Left forelimb (tissue), 1 donor: Measurements from ENCODE around the gene TXNDC17.
"Not testable (repeated sequence)": the region's sequence is repeated elsewhere in the genome, so short reads cannot be mapped to it uniquely, and the experiment has no call there.

Experiments
- DNase-seq: peaks from one replicate; pipeline ENCODE4 v3.0.0-alpha.2; 2018; ENCODE audit warnings: low spot score

Gene TXNDC17

DNA sequence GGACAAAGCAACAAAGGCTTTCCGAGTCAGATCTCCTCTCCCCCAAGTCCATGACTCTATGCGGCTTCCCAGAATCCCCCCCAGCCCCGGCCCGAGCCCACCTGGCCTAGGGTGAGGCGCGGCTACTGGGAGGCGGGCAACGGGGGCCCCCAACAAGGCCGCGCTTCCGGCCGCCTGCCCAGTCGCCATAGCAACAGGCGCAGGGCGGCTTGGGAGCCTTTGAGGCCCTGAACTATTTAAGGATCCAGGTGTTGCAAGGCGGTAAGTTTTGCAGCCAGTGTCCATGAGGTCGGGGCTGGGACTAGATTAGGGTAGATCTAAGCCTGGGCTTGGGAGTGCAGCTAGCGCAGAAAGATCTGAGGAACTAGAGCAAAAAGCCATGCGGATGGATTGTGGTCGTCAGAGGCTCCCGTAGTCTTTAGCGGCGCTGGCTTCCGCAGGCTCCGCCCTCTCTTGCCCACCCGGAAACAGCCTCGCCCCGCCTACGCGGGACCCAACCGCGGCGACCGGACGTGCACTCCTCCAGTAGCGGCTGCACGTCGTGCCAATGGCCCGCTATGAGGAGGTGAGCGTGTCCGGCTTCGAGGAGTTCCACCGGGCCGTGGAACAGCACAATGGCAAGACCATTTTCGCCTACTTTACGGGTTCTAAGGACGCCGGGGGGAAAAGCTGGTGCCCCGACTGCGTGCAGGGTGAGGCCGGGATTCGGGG lies at the start of gene TXNDC17, which contains the start of gene KIAA0753:
TXNDC17 (plus strand) TSS at position 525 of the 711 bp plus-strand sequence; CDS start at position 548, 23 bp downstream.
KIAA0753 (minus strand) TSS at position 176 of the 711 bp plus-strand sequence. CDS start 5,608 bp downstream, outside the sequence.
- DNase-seq, result peak; percentile 93

DNA sequence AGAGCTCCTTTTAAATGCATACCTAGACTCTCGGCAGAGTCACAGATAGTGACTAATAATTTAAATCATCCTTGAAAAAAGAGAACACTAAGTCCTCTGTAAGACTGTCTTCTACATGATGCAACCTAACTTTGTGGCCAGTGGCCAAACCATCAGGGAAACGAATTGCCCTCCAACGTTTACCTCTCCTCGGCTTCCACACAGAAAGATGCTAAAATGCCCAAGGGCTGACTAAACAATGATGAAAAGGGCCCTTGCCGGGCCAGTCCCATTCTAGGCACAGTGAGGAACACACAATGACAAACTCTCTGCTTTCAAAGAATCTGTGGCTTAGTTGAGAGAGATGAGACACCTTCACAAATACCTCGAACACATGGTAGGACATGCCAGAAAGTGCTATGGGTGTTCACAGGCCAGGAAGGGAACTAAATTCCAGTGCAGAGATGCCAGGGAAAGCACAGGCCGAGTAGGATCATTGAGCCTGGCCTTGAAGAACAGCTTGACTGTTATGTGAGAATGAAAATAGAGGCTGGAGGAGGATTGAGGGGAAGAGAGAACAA lies 49.2 kb upstream of the TXNDC17 start:
- DNase-seq, result no peak

DNA sequence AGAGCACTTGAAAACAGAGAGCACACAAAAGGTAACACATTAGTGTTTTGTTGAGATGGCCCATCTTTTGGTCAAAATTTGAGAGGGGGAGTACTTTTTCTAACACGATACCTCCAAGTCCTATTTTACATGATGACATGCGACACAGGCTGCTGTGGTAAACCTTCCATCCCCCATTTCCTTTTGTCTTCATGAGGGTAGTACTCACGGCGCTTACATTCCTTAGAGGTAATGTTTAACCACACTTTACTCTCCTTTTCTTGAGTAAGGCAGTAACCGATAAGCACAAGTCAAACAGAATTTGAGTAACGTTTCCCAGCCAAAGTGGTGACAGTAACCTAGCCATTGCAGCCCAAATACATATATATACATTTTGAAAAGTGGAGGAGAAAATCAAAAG lies 48.7 kb upstream of the TXNDC17 start:
- no peak for DNase-seq

- DNase-seq, result not testable (repeated sequence)
Measured at GRCh38 chr17:6593371-6593770, 47.5 kb upstream of the TXNDC17 start.

- no peak for DNase-seq
Measured at GRCh38 chr17:6596081-6596480, 44.8 kb upstream of the TXNDC17 start.

- DNase-seq, result no peak
Measured at GRCh38 chr17:6596511-6596910, 44.3 kb upstream of the TXNDC17 start.

- no peak for DNase-seq
Measured at GRCh38 chr17:6596941-6597340, 43.9 kb upstream of the TXNDC17 start.

DNA sequence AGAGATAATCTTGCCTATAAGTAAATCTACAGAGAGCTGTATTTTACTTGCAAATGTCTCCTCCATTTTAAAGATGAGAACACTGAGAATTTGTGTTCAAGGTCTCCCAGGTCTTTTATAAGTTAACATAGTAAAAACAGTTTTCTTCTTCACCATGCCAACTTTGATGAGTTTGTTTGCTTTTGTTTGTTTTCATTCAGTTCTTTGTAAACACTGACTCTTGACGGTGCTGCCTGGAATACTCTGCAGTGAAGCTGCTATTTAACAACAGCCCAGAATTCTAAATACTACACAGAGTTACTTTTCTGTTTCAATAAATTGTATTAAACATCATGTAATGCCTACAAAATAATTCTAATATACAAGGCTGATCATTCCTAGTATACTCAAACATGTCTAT lies 43.1 kb upstream of the TXNDC17 start:
- DNase-seq, result no peak

DNA sequence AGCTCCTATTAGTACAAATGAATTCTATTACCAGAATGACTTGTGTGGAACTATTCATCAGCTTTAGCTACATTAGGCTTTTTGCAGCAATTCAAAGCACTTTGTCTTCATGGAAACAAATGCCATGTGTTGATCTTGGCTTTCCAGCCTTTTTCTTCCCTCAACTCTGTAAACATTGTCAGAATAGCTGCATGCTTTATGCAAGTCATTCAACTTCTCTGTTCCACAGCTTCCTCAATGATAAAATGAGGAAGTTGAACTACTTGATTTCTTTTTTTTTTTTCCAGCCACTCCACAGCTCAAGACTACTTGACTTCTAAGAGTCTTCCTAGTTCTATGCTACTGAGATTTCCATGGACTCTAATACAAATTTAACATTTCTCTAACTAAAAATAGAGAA lies 41.5 kb upstream of the TXNDC17 start:
- DNase-seq, result no peak

DNA sequence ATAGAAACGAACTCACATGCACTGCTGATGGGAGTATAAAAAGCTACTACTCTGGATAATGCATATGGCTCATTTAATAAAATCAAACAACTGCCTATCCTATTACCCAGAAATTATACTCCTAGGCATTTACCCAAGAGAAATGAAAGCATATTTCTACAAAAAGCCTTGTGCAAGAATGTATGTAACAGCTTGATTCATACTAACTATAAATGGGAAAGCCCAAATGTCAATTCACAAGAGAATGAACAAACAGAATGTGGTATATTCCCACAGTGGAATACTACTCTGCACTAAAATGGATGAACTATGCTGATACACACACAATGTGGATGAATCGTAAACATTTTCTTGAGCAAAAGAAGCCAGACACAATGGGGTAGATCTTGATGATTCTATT lies 38.7 kb upstream of the TXNDC17 start:
- DNase-seq, result no peak

- DNase-seq, result no peak
Measured at GRCh38 chr17:6603744-6604325, 37.0 kb upstream of the TXNDC17 start.

DNA sequence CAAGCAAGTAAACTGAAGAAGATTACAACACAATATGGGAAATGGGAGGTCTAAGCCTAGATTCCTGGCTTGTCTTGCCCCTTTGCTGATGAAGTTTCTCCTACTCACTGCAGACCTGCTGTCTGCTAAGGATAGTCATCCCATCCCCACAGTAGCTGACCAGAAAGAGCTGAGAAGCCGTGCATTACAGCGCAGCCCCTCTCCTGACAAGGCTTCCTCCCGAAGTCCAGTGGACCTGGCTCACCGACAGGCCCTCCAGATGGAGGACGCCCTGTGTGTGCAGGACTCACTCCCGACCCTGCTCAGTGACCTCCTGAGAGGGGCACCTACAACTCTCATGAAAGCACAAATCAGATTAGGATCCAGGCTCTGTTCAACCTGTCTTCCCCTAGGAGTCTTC lies 35.7 kb upstream of the TXNDC17 start:
- no peak for DNase-seq

DNA sequence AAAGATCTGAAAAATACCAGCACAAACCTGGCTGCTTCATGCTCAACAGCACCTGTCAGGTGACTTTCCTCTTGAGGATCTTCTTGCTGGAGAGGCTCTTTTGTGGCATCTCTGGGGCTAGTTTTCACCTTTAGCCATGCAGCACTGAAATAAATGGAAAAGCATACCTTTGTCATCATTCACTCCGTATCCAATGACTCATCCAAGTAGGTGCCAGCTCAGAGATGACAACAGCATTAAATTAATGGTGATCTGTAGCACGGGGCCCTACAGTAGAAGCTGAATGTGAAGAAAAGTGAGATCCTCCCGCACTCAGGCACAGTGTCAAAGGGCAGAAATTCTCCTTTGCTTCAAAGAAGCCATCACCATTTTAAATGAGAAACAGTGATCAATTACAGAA lies 32.5 kb upstream of the TXNDC17 start:
- no peak for DNase-seq

DNA sequence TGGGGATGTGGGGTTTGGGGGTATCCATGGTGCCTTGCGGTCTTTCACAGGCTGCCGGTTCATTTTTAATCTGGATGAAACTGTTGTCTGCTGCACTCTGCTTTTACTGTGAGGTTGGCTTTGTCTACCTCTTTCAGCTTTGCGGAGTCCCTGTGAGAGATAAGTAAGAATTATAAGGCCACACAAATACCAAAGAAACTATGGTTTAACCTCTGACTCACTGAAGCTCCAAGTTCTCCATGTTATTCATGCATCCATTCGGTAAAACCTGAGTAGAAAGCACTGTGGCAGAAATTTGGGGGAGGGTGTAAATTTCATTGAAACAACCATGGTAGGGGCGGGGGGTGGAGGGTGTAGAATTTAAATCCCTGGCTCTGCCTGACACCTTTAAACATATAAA lies 30.8 kb upstream of the TXNDC17 start:
- DNase-seq, result no peak

DNA sequence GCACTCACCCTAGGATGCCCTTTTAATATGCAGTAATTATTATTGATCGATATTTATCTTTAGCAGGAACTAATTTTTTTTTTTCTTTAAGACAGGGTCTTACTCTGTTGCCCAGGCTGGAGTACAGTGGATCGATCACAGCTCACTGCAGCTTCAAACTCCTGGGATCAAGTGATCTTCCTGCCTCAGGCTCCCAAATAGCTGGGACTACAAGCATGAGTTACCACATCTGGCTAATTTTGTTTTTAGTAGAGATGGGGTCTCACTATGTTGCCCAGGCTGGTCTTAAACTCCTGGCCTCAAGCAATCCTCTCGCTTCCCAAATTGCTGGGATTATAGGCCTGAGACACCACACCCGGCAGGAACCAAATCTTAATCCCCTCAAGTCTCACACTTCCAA lies 29.6 kb upstream of the TXNDC17 start:
- DNase-seq, result no peak

DNA sequence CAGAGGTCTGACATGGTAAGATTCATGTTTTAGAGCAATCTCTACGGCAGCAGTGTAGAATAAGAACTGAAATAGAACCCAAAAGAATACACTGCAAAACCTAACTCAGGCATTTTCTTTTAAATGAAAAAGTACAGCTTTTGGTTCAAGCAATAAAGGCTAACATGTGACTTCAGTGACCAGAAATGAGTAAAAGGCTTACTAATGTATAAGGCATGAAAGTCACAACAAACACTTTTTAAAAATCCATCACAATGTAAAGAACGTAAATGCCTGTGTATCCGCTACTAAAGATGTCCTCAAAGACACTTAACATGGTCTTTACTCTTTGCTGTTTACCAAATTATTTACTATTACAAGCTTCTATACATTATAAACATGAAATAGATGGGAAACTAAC lies 16.9 kb upstream of the TXNDC17 start:
- no peak for DNase-seq

DNA sequence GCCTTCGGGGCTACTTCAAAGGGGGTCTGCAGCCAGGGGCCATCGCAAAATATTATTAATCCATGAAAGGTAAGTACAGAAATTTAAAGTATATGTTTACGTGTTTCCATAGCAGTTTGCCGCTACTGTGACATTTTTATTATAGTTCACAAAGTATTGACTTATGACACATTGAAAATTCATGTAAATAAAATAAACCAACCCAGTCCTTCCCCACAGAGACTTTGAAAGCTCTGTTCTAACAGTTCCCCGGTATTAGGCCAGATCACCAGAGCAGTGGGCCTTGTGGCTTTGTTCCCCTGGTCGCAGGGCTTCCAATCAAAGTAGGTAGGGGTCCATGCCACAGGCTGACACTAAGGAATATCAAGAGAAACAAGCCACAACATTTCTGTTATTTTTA lies 14.2 kb upstream of the TXNDC17 start:
- no peak for DNase-seq

DNA sequence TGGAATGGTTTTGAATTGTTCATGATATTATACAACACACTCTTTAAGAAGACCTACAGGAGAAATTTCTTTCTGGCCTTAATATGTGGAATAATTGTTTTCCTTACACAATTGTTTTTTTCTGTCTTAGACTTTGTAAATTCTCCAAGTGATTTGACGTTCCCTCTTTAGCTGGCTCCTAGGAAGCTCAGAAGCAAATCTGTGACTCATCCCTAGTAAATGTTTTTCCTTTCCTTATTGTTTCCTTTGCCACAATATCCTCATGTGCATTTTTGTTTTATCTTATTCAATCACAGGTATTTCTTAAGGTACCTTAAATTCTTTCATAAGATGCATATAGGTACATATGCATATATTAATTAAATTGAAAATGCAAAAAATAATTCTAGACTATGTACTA lies 13.8 kb upstream of the TXNDC17 start:
- no peak for DNase-seq

- no peak for DNase-seq
Measured at GRCh38 chr17:6630390-6630789, 10.5 kb upstream of the TXNDC17 start.

DNA sequence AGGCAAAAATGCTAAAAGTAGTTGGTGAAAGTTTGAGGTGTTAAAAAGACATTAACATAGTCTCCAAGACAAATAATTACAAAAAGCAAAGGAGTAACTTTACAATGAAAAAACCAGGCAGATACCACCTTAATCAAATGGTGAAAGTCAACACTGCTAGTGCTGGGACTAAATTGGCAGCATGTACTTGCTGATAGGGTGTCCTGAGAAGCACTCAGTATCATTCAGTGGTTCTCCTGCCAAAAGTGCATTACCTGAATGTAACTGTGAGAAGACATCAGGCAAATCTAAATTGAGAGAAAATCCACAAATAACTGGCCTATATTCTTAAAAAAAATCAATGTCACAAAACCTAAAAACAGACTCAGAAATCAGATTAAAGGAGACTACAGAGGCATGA lies 8.3 kb upstream of the TXNDC17 start:
- DNase-seq, result no peak

DNA sequence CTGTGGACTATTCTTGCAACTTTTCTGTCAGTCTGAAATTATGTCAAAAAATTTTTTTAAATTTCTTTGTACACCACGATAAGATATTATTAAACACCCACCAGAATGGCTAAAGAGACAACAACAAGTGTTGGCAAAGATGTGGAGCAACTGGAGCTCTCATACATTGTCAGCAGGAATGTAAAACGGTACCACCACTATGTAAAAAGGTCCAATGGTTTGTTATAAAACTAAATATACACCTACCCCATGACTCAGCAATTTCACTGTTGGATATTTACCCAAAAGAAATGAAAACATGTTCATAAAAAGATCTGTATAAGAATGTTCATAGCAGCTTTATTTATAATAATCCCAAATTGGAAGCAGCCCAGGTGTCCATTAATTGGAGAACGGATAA lies 7.6 kb upstream of the TXNDC17 start:
- no peak for DNase-seq

GRCh38 chr17:6636105-6636504 lies 4.8 kb upstream of the TXNDC17 start:
- DNase-seq, result no peak

DNA sequence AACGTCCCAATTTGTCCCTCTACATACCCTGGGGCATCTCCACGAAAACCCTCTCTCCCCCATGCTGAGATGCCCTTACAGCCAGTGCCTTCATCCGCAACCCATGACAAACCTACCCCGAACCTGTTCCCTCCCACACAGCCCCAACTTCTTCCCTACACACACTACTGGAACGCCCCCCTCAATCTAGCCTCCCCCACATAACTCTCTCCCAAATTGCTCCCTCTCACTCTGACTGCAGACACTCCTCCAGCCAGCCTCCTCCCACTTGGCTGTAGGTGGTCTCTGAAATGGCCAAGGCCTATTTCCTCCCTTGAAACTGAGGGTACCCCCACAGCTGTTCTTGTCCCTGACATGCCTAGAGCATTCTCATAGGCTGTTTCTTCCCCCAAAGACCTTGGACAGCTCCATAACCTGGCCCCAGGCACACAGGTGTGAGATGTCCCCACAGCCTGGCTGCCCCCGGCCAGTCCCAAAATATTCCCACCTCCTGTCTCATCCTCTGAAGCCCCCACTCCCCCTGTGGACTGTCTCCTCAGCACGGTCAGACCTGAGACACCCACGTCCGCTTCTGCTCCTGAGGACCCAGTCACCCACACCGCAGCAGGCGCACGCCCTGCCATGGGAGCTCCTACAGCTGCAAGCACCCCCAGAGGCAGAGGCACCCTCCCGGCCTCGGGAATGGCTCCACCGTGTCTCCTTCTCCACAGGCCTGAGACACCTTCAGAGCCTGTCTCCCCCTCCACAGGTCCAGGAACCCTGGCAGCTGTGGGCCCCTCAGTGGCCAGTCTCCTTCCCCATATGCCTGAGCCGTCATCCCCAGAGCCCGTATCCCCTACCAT lies 4.0 kb upstream of the TXNDC17 start:
- DNase-seq, result no peak
